Fibroblast of villous mesenchyme (primary cell): ENCODE data around the gene RGS13. TPM values are rescaled to one million over a fixed set of nuclear protein-coding genes. Genes with fewer than 3 reads are reported as not detected.
A peak's percentile ranks its signal among the peaks of the same experiment; 100 is the strongest.

ENCODE experiments used
- DNase-seq: peaks from one replicate; pipeline ENCODE4 v3.0.0-alpha.2; 2010; ENCODE audit warnings: low read depth
- H3K4me3 ChIP-seq: 2 replicates; pipeline ENCODE4 v1.5.1; 2011; ENCODE audit warnings: low read depth, mild to moderate bottlenecking, low read length
- CTCF ChIP-seq: IDR thresholded peaks from 2 replicates; pipeline ENCODE4 v1.5.1; 2012; ENCODE audit warnings: low read depth, mild to moderate bottlenecking, low read length; ENCODE audit not compliant: insufficient read depth
- total RNA-seq: library from RNA; depleted of rRNA; stranded (reverse); fragments of >200 nt; gene quantifications from 2 replicates; pipeline ENCODE4 v1.2.3, GENCODE V29; 2012

RGS13 gene
- total RNA-seq, 1 donor: not detected

GRCh38 chr1:192604979-192605620, 30.8 kb upstream of the RGS13 start:
- no peak for TF ChIP-seq CTCF
- H3K4me3 ChIP-seq: no peak overlapping the region
- peak; percentile 27 for DNase-seq

GRCh38 chr1:192608671-192609070, 27.3 kb upstream of the RGS13 start:
- no peak for DNase-seq
- no peak for TF ChIP-seq CTCF
- no peak overlapping the region for H3K4me3 ChIP-seq

- no peak for TF ChIP-seq CTCF
- no peak for DNase-seq
- no peak overlapping the region for H3K4me3 ChIP-seq
Observed at GRCh38 chr1:192609110-192610079, 26.6 kb upstream of the RGS13 start.

GRCh38 chr1:192610112-192610889, 25.6 kb upstream of the RGS13 start:
- DNase-seq: peak; percentile 48
- H3K4me3 ChIP-seq: no peak overlapping the region
- peak; percentile 41 for TF ChIP-seq CTCF

- TF ChIP-seq CTCF: no peak
- H3K4me3 ChIP-seq: no peak overlapping the region
- no peak for DNase-seq
Observed at GRCh38 chr1:192615055-192615454, 20.9 kb upstream of the RGS13 start.

- H3K4me3 ChIP-seq: no peak overlapping the region
- no peak for TF ChIP-seq CTCF
- DNase-seq: no peak
Observed at GRCh38 chr1:192620071-192620635, 15.8 kb upstream of the RGS13 start.
